ENCODE measurements around the gene ARHGAP9. TPM values are rescaled to one million over a fixed set of nuclear protein-coding genes. Genes with fewer than 3 reads are reported as not detected.

The ARHGAP9 gene
- total RNA-seq, 1 experiment from 2014 or later = 3.6 TPM

DNA sequence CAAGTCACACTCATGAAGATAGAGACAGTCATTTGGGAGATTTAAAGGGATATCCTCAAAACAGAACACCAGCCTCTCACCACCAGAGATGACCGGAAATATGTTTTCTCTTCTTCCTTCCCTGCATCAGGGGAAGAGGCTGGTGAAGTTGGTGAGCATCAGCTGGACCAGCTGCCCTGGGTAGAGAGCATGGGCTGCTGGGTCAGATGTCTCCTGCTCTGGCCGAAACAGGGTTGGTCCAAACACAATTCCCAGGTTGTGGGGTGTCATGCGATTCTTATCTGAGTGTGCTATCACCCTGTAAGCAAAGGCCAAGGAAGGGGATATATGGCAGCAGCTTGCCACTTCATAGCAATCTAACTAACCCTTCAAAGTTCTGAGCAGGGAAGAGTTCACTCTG, 7.3 kb downstream of the ARHGAP9 start (continued):
- no peak for TF ChIP-seq MXD4 (CRISPR knock-in tag; IDR thresholded peaks at IDR 0.05; ENCODE audit: borderline replicate concordance)
- TF ChIP-seq ATF1 (CRISPR knock-in tag; IDR thresholded peaks at IDR 0.05) = no peak
- no peak for TF ChIP-seq MLX (CRISPR knock-in tag; IDR thresholded peaks at IDR 0.05)
- TF ChIP-seq ELF4 (CRISPR knock-in tag; IDR thresholded peaks at IDR 0.05; ENCODE audit: low read depth) = no peak
- no peak for TF ChIP-seq SMAD4 (CRISPR knock-in tag; IDR thresholded peaks at IDR 0.05)
- no peak for TF ChIP-seq MAX (CRISPR knock-in tag; IDR thresholded peaks at IDR 0.05)
- TF ChIP-seq NR1H2 (CRISPR knock-in tag; IDR thresholded peaks at IDR 0.05) = no peak
- no peak for TF ChIP-seq FOXK1 (CRISPR knock-in tag; IDR thresholded peaks at IDR 0.05)
- no peak for TF ChIP-seq SMAD3 (CRISPR knock-in tag; IDR thresholded peaks at IDR 0.05; ENCODE audit: borderline replicate concordance)
- TF ChIP-seq RELA (CRISPR knock-in tag; IDR thresholded peaks at IDR 0.05; ENCODE audit: borderline replicate concordance) = no peak

DNA sequence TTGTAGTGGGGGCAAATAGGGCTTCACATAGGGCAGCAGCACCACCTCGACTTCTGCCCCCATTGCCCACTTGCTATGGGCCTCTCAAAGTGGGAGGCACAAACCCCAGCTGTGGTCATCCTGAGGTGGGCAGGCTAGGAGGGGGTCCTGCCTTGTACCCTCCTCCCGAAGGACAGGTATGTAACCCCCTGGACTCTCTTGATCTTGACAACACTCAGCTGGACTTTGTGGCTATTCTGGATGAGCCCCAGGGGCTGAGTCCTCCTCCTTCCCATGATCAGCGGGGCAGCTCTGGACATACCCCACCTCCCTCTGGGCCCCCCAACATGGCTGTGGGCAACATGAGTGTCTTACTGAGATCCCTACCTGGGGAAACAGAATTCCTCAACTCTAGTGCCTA, 8.0 kb downstream of the ARHGAP9 start:
- no peak for TF ChIP-seq USF1 (CRISPR knock-in tag; IDR thresholded peaks at IDR 0.05)
- TF ChIP-seq NR3C1 (CRISPR knock-in tag; conservative IDR thresholded peaks at IDR 0.05; ENCODE audit: low read depth) = no peak
- no peak for TF ChIP-seq CREM (CRISPR knock-in tag; IDR thresholded peaks at IDR 0.05)
- no peak for TF ChIP-seq MYBL2 (CRISPR knock-in tag; IDR thresholded peaks at IDR 0.05)
- H3K27ac Mint-ChIP-seq = no peak overlapping the region
- peaks cover 57% of the 10 kb centered on the region for H3K27me3 Mint-ChIP-seq (ENCODE audit: low read depth)
- H3K4me1 Mint-ChIP-seq = peaks cover 13% of the 10 kb centered on the region
- DNase-seq (ENCODE audit: low spot score) (no peak), ATAC-seq (no peak)
- POLR2A ChIA-PET = interaction anchor here (1.4 kb wide), 1 partner anchor 13 kb away, joined by 5 read pairs; no protein-coding TSS in a partner anchor
- no peak overlapping the region for H3K4me3 Mint-ChIP-seq
- no peaks in the 10 kb centered on the region for H3K9me3 Mint-ChIP-seq
- CTCF ChIA-PET = interaction anchor here (1.9 to 2.0 kb wide), 2 partner anchors 9 to 13 kb away, joined by 4 read pairs; no protein-coding TSS in a partner anchor
- no peaks in the 10 kb centered on the region for H3K36me3 Mint-ChIP-seq

- DNase-seq (ENCODE audit: low spot score) (no peak), ATAC-seq (no peak)
- no peaks in the 10 kb centered on the region for H3K9me3 Mint-ChIP-seq
- H3K4me1 Mint-ChIP-seq = peaks cover 7% of the 10 kb centered on the region
- no peaks in the 10 kb centered on the region for H3K36me3 Mint-ChIP-seq
- TF ChIP-seq RELA (CRISPR knock-in tag; IDR thresholded peaks at IDR 0.05; ENCODE audit: borderline replicate concordance) (no peak), CTCF (IDR thresholded peaks at IDR 0.05) (no peak), TCF7 (CRISPR knock-in tag; IDR thresholded peaks at IDR 0.05; ENCODE audit: low read depth) (no peak), NR2C2 (CRISPR knock-in tag; IDR thresholded peaks at IDR 0.05) (no peak), NFYB (CRISPR knock-in tag; conservative IDR thresholded peaks at IDR 0.05; ENCODE audit: low read depth) (no peak), CREM (CRISPR knock-in tag; IDR thresholded peaks at IDR 0.05) (no peak), CBFB (CRISPR knock-in tag; IDR thresholded peaks at IDR 0.05; ENCODE audit: low read depth) (no peak), CREB1 (CRISPR knock-in tag; IDR thresholded peaks at IDR 0.05) (no peak), TEAD1 (CRISPR knock-in tag; IDR thresholded peaks at IDR 0.05) (no peak), MLX (CRISPR knock-in tag; IDR thresholded peaks at IDR 0.05) (no peak), ESRRA (CRISPR knock-in tag; IDR thresholded peaks at IDR 0.05; ENCODE audit: borderline replicate concordance) (no peak), ZNF671 (CRISPR knock-in tag; IDR thresholded peaks at IDR 0.05) (no peak), NR1H2 (CRISPR knock-in tag; IDR thresholded peaks at IDR 0.05) (no peak), TP53 (CRISPR knock-in tag; IDR thresholded peaks at IDR 0.05) (no peak), SMAD3 (CRISPR knock-in tag; IDR thresholded peaks at IDR 0.05; ENCODE audit: borderline replicate concordance) (no peak), IRF2 (CRISPR knock-in tag; IDR thresholded peaks at IDR 0.05; ENCODE audit: borderline replicate concordance, low read depth) (no peak)
- TF ChIP-seq, protein P1, sequence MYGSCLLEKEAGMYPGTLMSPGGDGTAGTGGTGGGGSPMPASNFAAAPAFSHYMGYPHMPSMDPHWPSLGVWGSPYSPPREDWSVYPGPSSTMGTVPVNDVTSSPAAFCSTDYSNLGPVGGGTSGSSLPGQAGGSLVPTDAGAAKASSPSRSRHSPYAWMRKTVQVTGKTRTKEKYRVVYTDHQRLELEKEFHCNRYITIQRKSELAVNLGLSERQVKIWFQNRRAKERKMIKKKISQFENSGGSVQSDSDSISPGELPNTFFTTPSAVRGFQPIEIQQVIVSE (CRISPR knock-in tag; IDR thresholded peaks at IDR 0.05; ENCODE audit: borderline replicate concordance) = no peak
- TF ChIP-seq, protein P2, sequence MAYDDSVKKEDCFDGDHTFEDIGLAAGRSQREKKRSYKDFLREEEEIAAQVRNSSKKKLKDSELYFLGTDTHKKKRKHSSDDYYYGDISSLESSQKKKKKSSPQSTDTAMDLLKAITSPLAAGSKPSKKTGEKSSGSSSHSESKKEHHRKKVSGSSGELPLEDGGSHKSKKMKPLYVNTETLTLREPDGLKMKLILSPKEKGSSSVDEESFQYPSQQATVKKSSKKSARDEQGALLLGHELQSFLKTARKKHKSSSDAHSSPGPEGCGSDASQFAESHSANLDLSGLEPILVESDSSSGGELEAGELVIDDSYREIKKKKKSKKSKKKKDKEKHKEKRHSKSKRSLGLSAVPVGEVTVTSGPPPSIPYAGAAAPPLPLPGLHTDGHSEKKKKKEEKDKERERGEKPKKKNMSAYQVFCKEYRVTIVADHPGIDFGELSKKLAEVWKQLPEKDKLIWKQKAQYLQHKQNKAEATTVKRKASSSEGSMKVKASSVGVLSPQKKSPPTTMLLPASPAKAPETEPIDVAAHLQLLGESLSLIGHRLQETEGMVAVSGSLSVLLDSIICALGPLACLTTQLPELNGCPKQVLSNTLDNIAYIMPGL (CRISPR knock-in tag; IDR thresholded peaks at IDR 0.05) = no peak
- ChIA-PET CTCF (interaction anchor here (1.9 to 2.0 kb wide), 2 partner anchors 9 to 12 kb away, joined by 4 read pairs; no protein-coding TSS in a partner anchor), POLR2A (interaction anchor here (1.4 kb wide), 1 partner anchor 12 kb away, joined by 5 read pairs; no protein-coding TSS in a partner anchor)
- H3K27me3 Mint-ChIP-seq (ENCODE audit: low read depth) = peaks cover 52% of the 10 kb centered on the region
- no peak overlapping the region for H3K27ac Mint-ChIP-seq
- no peak overlapping the region for H3K4me3 Mint-ChIP-seq
These were observed 8.6 kb downstream of the ARHGAP9 start for GRCh38 chr12:57470970-57471656.
